Loucy (cell line): ENCODE data around the gene STAC2.

Experiments used
- H2AFZ ChIP-seq: fragments of 200-600 bp; sonication (generic); 2 replicates; pipeline ENCODE4 v1.6.0; 2016; ENCODE audit warnings: antibody characterized with exemption, mild to moderate bottlenecking, low read length, moderate library complexity
- H3F3A ChIP-seq: fragments of 200-600 bp; 2 replicates; pipeline ENCODE4 v1.6.0; 2016; ENCODE audit warnings: antibody characterized with exemption, low read depth, mild to moderate bottlenecking
- H3K27me3 ChIP-seq: fragments of 200-600 bp; sonication (generic); 2 replicates; pipeline ENCODE4 v1.6.1; 2014; ENCODE audit warnings: low read length, mild to moderate bottlenecking; ENCODE audit not compliant: insufficient read depth, poor library complexity, severe bottlenecking
- H3K36me3 ChIP-seq: fragments of 200-600 bp; sonication (generic); 2 replicates; pipeline ENCODE4 v1.6.1; 2016; ENCODE audit warnings: low read length; ENCODE audit not compliant: insufficient read depth
- H3K4me1 ChIP-seq: fragments of 200-600 bp; sonication (generic); 2 replicates; pipeline ENCODE4 v1.5.1; 2014; ENCODE audit warnings: low read length, mild to moderate bottlenecking; ENCODE audit not compliant: insufficient read depth, poor library complexity, severe bottlenecking
- H3K4me2 ChIP-seq: fragments of 200-600 bp; sonication (generic); 2 replicates; pipeline ENCODE4 v1.6.0; 2014; ENCODE audit warnings: antibody characterized with exemption, low read length, low read depth, mild to moderate bottlenecking; ENCODE audit not compliant: poor library complexity, severe bottlenecking
- H3K4me3 ChIP-seq: fragments of 200-600 bp; sonication (generic); 2 replicates; pipeline ENCODE4 v1.5.1; 2014; ENCODE audit warnings: low read length, mild to moderate bottlenecking, mixed read lengths; ENCODE audit not compliant: poor library complexity, severe bottlenecking
- H3K79me2 ChIP-seq: fragments of 200-600 bp; sonication (generic); 2 replicates; pipeline ENCODE4 v1.6.1; 2014; ENCODE audit warnings: low read length; ENCODE audit not compliant: insufficient read depth
- H3K9ac ChIP-seq: fragments of 200-600 bp; sonication (generic); 2 replicates; pipeline ENCODE4 v1.6.0; 2014; ENCODE audit warnings: mild to moderate bottlenecking, low read depth, low read length, moderate library complexity; ENCODE audit not compliant: poor library complexity, severe bottlenecking
- H3K9me2 ChIP-seq: fragments of 200-600 bp; sonication (generic); replicated peaks from 2 replicates; pipeline ENCODE4 v1.6.1; 2016; ENCODE audit warnings: low read depth, low read length, mixed read lengths
- H3K9me3 ChIP-seq: fragments of 200-600 bp; sonication (generic); 2 replicates; pipeline ENCODE4 v1.6.1; 2014; ENCODE audit warnings: mild to moderate bottlenecking, antibody characterized with exemption, low read length, low read depth; ENCODE audit not compliant: insufficient read depth
- H4K20me1 ChIP-seq: fragments of 200-600 bp; sonication (generic); 2 replicates; pipeline ENCODE4 v1.6.0; 2014; ENCODE audit warnings: antibody characterized with exemption, low read length, mild to moderate bottlenecking; ENCODE audit not compliant: insufficient read depth, poor library complexity, severe bottlenecking
- EZH2phosphoT487 ChIP-seq: fragments of 200-600 bp; IDR thresholded peaks from 2 replicates; pipeline ENCODE4 v1.6.1; 2018; ENCODE audit warnings: antibody characterized with exemption, mild to moderate bottlenecking, moderate library complexity, borderline replicate concordance
- TF ChIP-seq, protein P1 (sequence below): fragments of 200-600 bp; sonication (generic); conservative IDR thresholded peaks from 2 replicates; pipeline ENCODE4 v1.5.1; 2014; ENCODE audit warnings: mild to moderate bottlenecking, antibody characterized with exemption, low read length

STAC2 gene

DNA sequence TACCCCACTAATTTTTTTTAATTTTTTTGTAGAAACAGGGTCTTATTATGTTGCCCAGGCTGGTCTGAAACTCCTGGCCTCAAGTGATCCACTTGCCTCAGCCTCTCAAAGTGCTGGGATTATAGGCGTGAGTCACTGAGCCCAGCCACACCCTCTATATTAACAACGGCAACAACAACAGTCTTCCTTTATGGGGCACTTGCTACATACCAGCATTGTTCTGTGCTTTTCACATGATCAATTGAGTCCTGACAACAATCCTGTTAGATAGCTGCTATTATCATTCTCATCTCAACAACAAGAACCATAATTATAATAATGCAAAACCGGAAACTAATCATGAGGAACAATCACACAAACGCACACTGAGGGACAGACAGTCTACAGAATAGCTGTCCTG, 47.2 kb downstream of the STAC2 start:
- no peaks in the 10 kb centered on the region for H4K20me1 ChIP-seq
- H3K4me3 ChIP-seq, result no peak overlapping the region
- no peak overlapping the region for H2AFZ ChIP-seq
- no peaks in the 10 kb centered on the region for H3K9me2 ChIP-seq
- no peaks in the 10 kb centered on the region for H3K9me3 ChIP-seq
- no peaks in the 10 kb centered on the region for H3F3A ChIP-seq
- no peaks in the 10 kb centered on the region for H3K27me3 ChIP-seq
- peaks cover 50% of the 10 kb centered on the region; the same call in 1 of the 2 replicates for H3K36me3 ChIP-seq
- no peak overlapping the region for H3K4me2 ChIP-seq
- no peaks in the 10 kb centered on the region for H3K79me2 ChIP-seq
- H3K9ac ChIP-seq, result no peak overlapping the region
- peaks cover 36% of the 10 kb centered on the region for H3K4me1 ChIP-seq
- TF ChIP-seq, protein P1, sequence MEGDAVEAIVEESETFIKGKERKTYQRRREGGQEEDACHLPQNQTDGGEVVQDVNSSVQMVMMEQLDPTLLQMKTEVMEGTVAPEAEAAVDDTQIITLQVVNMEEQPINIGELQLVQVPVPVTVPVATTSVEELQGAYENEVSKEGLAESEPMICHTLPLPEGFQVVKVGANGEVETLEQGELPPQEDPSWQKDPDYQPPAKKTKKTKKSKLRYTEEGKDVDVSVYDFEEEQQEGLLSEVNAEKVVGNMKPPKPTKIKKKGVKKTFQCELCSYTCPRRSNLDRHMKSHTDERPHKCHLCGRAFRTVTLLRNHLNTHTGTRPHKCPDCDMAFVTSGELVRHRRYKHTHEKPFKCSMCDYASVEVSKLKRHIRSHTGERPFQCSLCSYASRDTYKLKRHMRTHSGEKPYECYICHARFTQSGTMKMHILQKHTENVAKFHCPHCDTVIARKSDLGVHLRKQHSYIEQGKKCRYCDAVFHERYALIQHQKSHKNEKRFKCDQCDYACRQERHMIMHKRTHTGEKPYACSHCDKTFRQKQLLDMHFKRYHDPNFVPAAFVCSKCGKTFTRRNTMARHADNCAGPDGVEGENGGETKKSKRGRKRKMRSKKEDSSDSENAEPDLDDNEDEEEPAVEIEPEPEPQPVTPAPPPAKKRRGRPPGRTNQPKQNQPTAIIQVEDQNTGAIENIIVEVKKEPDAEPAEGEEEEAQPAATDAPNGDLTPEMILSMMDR, result no peak
- TF ChIP-seq EZH2phosphoT487, result no peak

DNA sequence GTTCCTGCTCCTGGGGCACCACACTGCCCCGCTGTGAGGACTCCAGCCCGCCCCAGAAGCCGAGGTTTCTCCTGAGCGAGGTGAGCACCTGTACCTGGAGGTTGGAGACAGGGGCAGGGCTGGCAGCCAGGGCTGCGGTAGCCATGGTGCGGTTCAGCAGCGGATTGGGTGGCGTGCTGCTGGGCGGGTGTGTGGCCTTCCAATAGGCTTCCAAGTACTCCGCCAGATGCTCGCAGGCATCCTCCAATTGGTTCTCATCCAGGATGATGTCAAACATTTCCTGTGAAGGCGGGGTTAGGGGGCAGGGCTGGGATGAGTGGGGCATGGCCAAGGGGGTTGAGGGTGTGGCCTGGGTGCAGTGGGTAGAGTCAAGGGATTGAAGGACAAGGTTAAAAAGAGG, 48.5 kb downstream of the STAC2 start:
- no peaks in the 10 kb centered on the region for H3K79me2 ChIP-seq
- H4K20me1 ChIP-seq, result no peaks in the 10 kb centered on the region
- no peak overlapping the region for H3K4me2 ChIP-seq
- peaks cover 40% of the 10 kb centered on the region; the same call in 1 of the 2 replicates for H3K36me3 ChIP-seq
- no peak overlapping the region for H3K9ac ChIP-seq
- H3K27me3 ChIP-seq, result no peaks in the 10 kb centered on the region
- no peaks in the 10 kb centered on the region for H3K9me3 ChIP-seq
- no peak overlapping the region for H3K4me3 ChIP-seq
- H3K9me2 ChIP-seq, result no peaks in the 10 kb centered on the region
- no peaks in the 10 kb centered on the region for H3F3A ChIP-seq
- TF ChIP-seq, protein P1, result no peak
- no peak for TF ChIP-seq EZH2phosphoT487
- H3K4me1 ChIP-seq, result peaks cover 49% of the 10 kb centered on the region
- no peak overlapping the region for H2AFZ ChIP-seq

DNA sequence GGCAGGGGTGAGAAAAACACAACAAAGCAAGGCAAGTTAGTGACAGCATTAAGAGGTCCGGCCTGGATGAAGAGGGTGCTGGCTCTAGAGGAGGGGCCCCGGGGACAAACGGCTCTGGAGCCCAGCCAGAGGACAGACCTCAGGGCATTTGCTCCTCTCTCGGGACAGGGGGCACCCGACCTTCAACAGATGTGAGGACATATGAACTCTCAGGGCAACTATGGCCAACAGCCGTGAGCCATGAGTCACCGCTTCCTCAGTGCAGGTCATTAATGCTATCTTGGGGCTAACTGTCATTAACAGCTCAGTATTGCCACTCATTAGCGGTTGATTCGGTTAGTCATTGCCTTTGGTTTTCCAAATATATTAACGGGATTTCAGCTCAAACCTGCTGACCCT, 50.1 kb downstream of the STAC2 start:
- peak overlapping the region; percentile 17 for H3K4me2 ChIP-seq
- peak overlapping the region; percentile 45 for H3K9ac ChIP-seq
- H3K27me3 ChIP-seq, result no peaks in the 10 kb centered on the region
- TF ChIP-seq EZH2phosphoT487, result no peak
- TF ChIP-seq, protein P1, result no peak
- H4K20me1 ChIP-seq, result no peaks in the 10 kb centered on the region
- H3K9me3 ChIP-seq, result no peaks in the 10 kb centered on the region
- no peak overlapping the region for H3K4me3 ChIP-seq
- H3K4me1 ChIP-seq, result peaks cover 58% of the 10 kb centered on the region
- peaks cover 33% of the 10 kb centered on the region; the same call in 1 of the 2 replicates for H3K36me3 ChIP-seq
- H3K79me2 ChIP-seq, result no peaks in the 10 kb centered on the region
- no peak overlapping the region for H2AFZ ChIP-seq
- no peaks in the 10 kb centered on the region for H3K9me2 ChIP-seq
- H3F3A ChIP-seq, result no peaks in the 10 kb centered on the region
